VCaP (cell line): ENCODE data around the gene TTLL8.

Source experiments
- H3K27ac ChIP-seq: fragments of 450-650 bp; 2 replicates; pipeline ENCODE4 v1.5.1; 2017
- TF ChIP-seq, protein P1 (sequence below): fragments of 450-650 bp; conservative IDR thresholded peaks from 2 replicates; pipeline ENCODE4 v1.5.1; 2017; ENCODE audit warnings: mild to moderate bottlenecking, moderate library complexity

TTLL8 gene

DNA sequence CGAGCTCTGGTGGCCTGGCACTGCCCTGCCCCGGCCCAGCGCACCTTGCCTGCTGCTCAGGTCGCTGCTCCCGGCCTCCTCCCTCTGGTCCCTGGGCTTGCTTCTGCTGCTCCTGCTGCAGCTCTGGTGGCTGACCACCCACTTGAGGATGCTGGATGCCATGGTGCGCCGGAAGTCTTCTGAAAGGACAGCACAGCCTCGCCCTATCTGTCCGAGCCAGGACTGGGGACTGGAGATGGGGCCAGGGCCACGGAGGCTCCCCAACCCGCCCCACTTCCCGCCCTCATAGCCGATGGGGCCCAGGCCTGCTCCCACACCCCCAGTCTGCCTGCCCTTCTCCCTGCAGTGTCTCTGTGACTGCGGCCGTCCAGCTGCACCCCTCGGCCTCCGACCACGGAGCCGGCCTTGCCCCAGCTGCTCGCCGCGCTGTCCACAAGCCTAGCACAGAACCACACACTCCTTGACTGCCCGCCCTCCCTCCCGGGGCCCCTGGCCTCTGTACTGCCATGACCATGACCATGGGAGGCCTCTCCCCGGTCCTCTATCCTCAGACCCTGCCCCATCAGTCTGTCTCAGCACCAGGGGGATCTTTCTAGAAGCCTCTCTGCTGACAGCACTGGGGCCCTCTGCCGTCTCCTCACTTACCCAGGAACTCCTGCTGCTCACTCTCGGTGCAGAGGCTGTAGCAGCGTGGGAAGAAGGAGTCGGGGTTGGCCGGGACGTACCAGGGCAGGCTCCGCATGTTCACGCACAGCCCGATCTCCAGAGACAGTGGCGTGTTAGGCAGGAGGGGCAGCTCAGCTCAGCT lies 12.7 kb downstream of the TTLL8 start:
- TF ChIP-seq, protein P1, sequence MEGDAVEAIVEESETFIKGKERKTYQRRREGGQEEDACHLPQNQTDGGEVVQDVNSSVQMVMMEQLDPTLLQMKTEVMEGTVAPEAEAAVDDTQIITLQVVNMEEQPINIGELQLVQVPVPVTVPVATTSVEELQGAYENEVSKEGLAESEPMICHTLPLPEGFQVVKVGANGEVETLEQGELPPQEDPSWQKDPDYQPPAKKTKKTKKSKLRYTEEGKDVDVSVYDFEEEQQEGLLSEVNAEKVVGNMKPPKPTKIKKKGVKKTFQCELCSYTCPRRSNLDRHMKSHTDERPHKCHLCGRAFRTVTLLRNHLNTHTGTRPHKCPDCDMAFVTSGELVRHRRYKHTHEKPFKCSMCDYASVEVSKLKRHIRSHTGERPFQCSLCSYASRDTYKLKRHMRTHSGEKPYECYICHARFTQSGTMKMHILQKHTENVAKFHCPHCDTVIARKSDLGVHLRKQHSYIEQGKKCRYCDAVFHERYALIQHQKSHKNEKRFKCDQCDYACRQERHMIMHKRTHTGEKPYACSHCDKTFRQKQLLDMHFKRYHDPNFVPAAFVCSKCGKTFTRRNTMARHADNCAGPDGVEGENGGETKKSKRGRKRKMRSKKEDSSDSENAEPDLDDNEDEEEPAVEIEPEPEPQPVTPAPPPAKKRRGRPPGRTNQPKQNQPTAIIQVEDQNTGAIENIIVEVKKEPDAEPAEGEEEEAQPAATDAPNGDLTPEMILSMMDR: no peak
- H3K27ac ChIP-seq: no peak overlapping the region

DNA sequence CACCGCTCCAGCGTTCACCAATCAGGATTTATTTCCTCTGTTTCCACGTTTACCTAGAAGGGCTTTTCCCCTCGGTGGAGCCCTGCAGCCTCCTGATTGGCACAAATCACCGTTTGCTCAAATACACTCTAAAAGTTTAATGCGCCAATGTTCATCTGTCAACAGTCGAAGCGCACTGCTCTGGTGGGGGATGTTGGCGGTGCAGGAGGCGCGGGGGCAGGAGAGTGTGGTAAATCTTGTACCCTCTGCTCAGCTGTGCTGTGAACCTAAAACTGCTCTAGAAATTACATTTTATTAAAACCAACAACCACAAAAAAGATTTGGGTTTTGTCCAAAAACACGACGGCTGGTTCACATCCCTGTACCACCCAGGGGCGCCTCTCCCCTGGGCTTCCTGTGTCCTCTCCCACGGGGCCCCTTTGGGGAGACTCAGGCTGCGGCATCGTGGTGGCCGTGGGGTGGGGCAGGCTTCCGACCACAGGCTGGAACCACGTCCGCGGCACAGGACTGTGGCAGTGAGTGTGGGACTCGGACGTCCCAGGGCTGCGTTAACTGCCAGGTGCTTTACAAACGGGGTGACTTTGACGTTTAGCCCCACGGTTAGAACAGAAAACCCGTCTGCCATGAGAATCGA lies 13.5 kb downstream of the TTLL8 start:
- TF ChIP-seq, protein P1: no peak
- H3K27ac ChIP-seq: no peak overlapping the region

DNA sequence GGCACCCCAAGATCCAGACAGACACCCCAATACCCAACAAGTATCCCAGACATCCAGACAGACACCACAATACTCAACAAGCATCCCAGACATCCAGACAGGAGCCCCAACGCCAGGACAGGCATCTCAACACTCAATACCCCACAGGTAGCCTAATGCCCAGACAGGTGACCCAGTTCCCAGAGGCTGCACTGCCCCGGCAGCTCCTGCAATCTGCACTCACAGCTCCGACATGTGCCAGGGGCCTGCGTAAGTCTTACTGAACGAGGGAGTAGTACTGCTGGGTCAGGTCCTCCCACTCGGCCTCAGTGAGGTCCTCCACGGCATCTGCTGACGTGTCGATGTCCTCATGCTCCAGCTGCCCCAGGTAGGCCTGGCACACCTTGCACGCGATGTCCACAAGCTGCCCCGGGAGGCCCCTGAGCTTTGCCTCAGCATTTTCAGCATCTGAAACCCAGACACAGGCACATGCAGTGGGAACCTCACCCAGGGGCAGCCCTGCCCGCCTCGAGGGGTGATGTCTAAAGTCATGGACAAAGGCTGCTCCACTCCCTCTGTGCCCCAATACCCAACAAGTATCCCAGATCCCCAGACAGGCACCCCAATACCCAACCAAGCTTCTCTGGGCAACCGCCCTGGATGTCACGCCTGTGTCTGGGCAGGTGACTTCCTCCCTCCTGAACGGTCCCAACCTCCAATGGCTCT lies 16.6 kb downstream of the TTLL8 start:
- TF ChIP-seq, protein P1: no peak
- no peak overlapping the region for H3K27ac ChIP-seq

DNA sequence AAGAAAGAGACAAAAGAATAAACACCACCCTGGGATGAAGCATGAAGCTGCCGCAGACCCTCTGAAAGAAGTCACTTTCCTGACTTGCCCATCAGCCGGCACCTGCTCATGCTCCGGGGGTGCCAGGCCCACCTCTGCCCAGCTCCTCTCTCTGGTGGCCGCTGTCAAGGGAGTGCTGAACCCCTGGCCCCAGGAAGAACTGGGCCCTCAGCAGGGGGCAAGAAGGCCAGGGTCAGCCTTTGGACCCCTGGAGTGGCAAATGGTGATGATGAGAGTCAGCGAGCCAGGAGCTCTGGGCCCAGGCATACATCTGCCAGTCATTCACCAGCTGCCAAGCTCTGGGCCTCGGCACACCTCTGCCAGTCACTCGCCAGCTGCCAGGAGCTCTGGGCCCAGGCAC lies 17.4 kb downstream of the TTLL8 start:
- H3K27ac ChIP-seq: no peak overlapping the region
- TF ChIP-seq, protein P1: no peak

DNA sequence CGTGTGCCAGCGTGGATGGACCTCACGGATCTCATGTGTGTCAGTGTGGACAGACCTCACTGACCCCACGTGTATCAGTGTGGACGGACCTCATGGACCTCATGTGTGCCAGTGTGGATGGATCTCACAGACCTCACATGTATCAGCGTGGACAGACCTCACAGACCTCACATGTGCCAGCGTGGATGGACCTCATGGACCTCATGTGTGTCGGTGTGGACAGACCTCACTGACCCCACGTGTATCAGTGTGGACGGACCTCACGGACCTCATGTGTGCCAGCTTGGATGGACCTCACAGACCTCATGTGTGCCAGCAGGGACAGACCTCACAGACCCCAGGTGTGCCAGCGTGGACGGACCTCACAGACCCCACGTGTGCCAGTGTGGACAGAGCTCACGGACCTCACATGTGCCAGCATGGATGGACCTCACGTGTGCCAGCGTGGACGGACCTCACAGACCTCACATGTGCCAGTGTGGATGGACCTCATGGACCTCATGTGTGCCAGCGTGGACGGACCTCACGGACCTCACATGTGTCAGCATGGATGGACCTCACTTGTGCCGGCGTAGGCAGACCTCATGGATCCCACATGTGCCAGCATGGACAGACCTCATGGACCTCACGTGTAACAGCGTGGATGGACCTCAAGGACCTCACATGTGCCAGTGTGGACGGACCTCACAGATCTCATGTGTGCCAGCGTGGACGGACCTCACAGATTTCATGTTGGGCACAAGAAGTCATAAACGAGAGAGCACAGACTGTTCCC lies 18.2 kb downstream of the TTLL8 start:
- TF ChIP-seq, protein P1: no peak

DNA sequence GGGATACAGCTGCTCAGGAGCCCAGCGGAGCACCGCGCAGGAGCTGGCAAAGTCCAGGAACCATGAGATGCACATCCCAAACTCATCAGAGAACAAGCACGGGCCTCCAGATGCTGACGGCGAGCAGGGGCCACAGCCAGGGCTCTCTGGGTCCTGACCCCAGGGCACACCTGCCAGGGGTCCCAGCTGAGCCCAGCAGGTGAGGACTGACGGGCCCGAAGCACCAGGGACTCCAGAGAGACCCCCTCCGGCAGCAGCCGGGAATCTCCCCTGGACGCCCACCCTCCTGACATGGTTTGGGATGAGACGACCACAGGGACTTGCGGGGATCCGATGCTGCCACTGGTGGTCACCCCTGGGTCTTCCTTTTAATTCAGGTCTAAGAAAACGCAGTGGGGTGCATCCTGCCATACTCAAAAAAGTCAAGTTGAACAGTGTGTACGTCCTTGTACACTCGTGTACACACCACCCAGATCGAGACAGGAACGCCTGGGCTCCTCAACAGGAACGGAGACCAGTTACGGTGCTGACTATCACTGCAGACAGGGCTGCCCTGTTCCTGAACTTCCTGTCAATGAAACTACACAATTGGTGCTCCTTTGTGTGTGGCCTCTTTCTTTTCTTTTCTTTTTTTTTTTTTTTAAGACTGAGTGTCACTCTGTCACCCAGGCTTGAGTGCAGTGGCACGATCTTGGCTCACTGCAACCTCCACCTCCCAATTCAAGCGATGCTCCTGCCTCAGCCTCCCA lies 21.9 kb downstream of the TTLL8 start:
- TF ChIP-seq, protein P1: no peak
- no peak overlapping the region for H3K27ac ChIP-seq

More for the DNA sequence above, 18.2 kb downstream of the TTLL8 start:
- no peak overlapping the region for H3K27ac ChIP-seq
